OCI-LY7 (cell line): Measurements from ENCODE around the gene SNX20. TPM values are rescaled to one million over a fixed set of nuclear protein-coding genes. Genes with fewer than 3 reads are reported as not detected.

Source experiments
- Bru-seq: library from RNA; stranded (reverse); fragments of 400-500 nt; gene quantifications from one replicate; lab custom pipeline; 2021; lab: Mats Ljungman, UMichigan
- BruChase-seq, 2 experiments: library from RNA; stranded (reverse); fragments of 400-500 nt; gene quantifications; one replicate each; lab custom pipeline; 2021; lab: Mats Ljungman, UMichigan
- BruUV-seq: library from RNA; stranded (reverse); fragments of 400-500 nt; replicated peaks from 2 replicates; lab custom pipeline; 2021; lab: Mats Ljungman, UMichigan
- CTCF ChIA-PET: fragments of 300-600 bp; sonication (Branson Sonifier 250); formaldehyde crosslinking; loops from one replicate; lab custom pipeline; 2022; ENCODE audit warnings: antibody characterized with exemption; ENCODE audit not compliant: unreplicated experiment; lab: Charles Lee
- POLR2A ChIA-PET: fragments of 300-600 bp; sonication (Branson Sonifier 250); formaldehyde crosslinking; loops from one replicate; lab custom pipeline; 2022; ENCODE audit warnings: antibody characterized with exemption; lab: Charles Lee
- DNase-seq: peaks from one replicate; pipeline ENCODE4 v3.0.0-alpha.2; 2015; ENCODE audit warnings: low spot score
- H2AFZ ChIP-seq: fragments of 200-600 bp; sonication (generic), shearing (Covaris generic); 2 replicates; pipeline ENCODE4 v1.6.1; 2014; ENCODE audit warnings: mild to moderate bottlenecking, antibody characterized with exemption, low read length, moderate library complexity
- H3K27ac ChIP-seq: fragments of 200-600 bp; sonication (generic); 2 replicates; pipeline ENCODE4 v1.5.1; 2014; ENCODE audit warnings: mixed run types, low read depth, mild to moderate bottlenecking, moderate library complexity, low read length, inconsistent platforms; ENCODE audit not compliant: poor library complexity, severe bottlenecking
- H3K36me3 ChIP-seq: fragments of 200-600 bp; sonication (generic); 2 replicates; pipeline ENCODE4 v1.6.1; 2014; ENCODE audit warnings: mild to moderate bottlenecking, antibody characterized with exemption, low read length, moderate library complexity, mixed read lengths; ENCODE audit not compliant: insufficient read depth
- H3K4me1 ChIP-seq: fragments of 200-600 bp; sonication (generic); 2 replicates; pipeline ENCODE4 v1.5.1; 2014; ENCODE audit warnings: mild to moderate bottlenecking, low read length; ENCODE audit not compliant: insufficient read depth, poor library complexity, severe bottlenecking
- H3K4me2 ChIP-seq: fragments of 200-600 bp; sonication (generic); 2 replicates; pipeline ENCODE4 v1.6.1; 2014; ENCODE audit warnings: mild to moderate bottlenecking, low read length
- H3K4me3 ChIP-seq: fragments of 200-600 bp; sonication (generic); 2 replicates; pipeline ENCODE4 v1.5.1; 2014; ENCODE audit warnings: mild to moderate bottlenecking, low read depth, low read length; ENCODE audit not compliant: poor library complexity, severe bottlenecking
- H3K79me2 ChIP-seq: fragments of 200-600 bp; sonication (generic); 2 replicates; pipeline ENCODE4 v1.6.1; 2016; ENCODE audit warnings: low read depth, mild to moderate bottlenecking, low read length, moderate library complexity, mixed read lengths; ENCODE audit not compliant: insufficient read depth
- H3K9me2 ChIP-seq: fragments of 200-600 bp; sonication (generic); 2 replicates; pipeline ENCODE4 v1.6.1; 2016; ENCODE audit warnings: mild to moderate bottlenecking, low read length, mixed read lengths; ENCODE audit not compliant: insufficient read depth
- H3K9me3 ChIP-seq: fragments of 200-600 bp; sonication (generic); 2 replicates; pipeline ENCODE4 v1.6.1; 2014; ENCODE audit warnings: mild to moderate bottlenecking, mixed run types, low read length, mixed read lengths
- H4K20me1 ChIP-seq: fragments of 200-600 bp; sonication (generic); 2 replicates; pipeline ENCODE4 v1.6.1; 2014; ENCODE audit warnings: mild to moderate bottlenecking, antibody characterized with exemption, low read length, moderate library complexity, mixed read lengths; ENCODE audit not compliant: insufficient read depth
- EZH2phosphoT487 ChIP-seq: fragments of 200-600 bp; sonication (generic); IDR thresholded peaks from 2 replicates; pipeline ENCODE4 v1.6.1; 2018; ENCODE audit warnings: low read depth, borderline replicate concordance, mild to moderate bottlenecking, mixed run types, antibody characterized with exemption, low read length, moderate library complexity, mixed read lengths
- intact Hi-C: fragments of 100-400 bp; cut with micrococcal nuclease; formaldehyde crosslinking; loops from one replicate; pipeline ENCODE4 v1.10.0; 2022; ENCODE audit not compliant: unreplicated experiment
- long read RNA-seq: library from polyadenylated mRNA; stranded (forward); transcript quantifications from one replicate; pipeline ENCODE4 v2.0.0, GENCODE V29; 2022
- total RNA-seq, 2 experiments: library from RNA; depleted of rRNA in 1 of 2; stranded (reverse); fragments of >200 nt in 1 of 2; shearing (Covaris generic) in 1 of 2; gene quantifications; 2 replicates each; pipeline ENCODE4 v1.2.3, GENCODE V29; 2014 to 2022
- TF ChIP-seq, protein P1 (sequence below): fragments of 200-600 bp; sonication (generic); conservative IDR thresholded peaks from 2 replicates; pipeline ENCODE4 v1.5.1; 2014; ENCODE audit warnings: mild to moderate bottlenecking, antibody characterized with exemption, low read length, moderate library complexity, mixed read lengths

Gene SNX20, protein sequence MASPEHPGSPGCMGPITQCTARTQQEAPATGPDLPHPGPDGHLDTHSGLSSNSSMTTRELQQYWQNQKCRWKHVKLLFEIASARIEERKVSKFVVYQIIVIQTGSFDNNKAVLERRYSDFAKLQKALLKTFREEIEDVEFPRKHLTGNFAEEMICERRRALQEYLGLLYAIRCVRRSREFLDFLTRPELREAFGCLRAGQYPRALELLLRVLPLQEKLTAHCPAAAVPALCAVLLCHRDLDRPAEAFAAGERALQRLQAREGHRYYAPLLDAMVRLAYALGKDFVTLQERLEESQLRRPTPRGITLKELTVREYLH
- total RNA-seq (2014; rRNA removed; shearing (Covaris generic)) (2.3 and 5.8 TPM in 2 replicates), total RNA-seq (2022) (1.3 and 1.5 TPM in 2 replicates), Bru-seq, nascent RNA (percentile 30 among the genes with signal in this experiment), BruChase-seq, experiment 1, labeled RNA remaining after a 6-hour chase (percentile 22 among the genes with signal in this experiment), BruChase-seq, experiment 2, labeled RNA remaining after a 2-hour chase (percentile 31 among the genes with signal in this experiment)
- long read RNA-seq, transcript SNX20-202 (4 exons, 2,904 nt), result major isoform, 6 of 6 reads
- long read RNA-seq, partial matches to known transcripts, result 0 of 6 reads
- long read RNA-seq, other reads (novel, unspliced or antisense), result 0 of 6 reads

DNA sequence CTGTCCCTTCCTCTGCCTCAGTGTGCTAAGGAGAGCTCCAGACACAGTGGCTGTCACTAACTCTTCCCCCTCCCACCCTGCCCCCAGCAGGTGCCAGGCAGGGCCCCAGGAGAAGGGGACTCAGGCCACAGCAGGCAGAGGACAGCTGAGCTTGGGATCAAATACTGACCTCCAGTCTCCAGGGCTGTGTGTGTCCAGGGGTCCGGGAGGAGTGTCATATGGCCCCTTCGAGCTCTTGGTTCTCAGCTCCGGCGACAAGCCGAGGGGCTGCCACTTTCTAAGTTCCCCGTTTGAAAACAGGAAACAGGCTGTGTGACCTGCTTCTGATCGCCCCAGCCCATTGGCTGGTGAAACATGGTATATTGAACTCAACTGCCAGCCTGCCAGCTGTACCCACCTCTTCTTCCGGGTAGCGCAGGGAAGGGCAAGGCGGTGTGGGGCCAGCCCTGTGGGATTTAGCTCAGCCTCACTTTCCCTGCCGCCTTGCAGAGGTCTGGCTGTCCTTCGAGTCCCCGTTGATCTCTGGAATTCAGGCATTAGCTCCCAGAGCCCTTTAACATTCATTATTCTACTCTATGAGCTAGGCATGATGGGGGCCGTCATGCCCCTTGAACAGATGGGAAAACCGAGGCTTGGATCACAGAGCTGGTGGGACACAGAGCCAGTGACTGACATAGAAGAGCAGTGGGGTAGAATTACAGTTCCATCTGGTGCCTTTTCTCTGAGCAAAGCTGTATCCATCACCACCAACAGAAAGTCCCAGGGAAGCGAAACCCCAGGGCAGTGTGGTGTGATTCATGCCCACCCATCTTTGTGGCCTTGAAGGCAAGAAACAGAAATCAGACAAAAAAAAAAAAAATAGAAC is at the start of gene SNX20:
SNX20 (minus strand) TSS at position 292 of the 865 bp plus-strand sequence. CDS start 3,786 bp downstream, outside the sequence.
- H3K27ac ChIP-seq, result no peak within 1 kb of the TSS
- CTCF ChIA-PET, result interaction anchor here (0.6 to 1.0 kb wide), 2 partner anchors 15 to 1169 kb away, joined by 3 read pairs; no protein-coding TSS in a partner anchor

DNA sequence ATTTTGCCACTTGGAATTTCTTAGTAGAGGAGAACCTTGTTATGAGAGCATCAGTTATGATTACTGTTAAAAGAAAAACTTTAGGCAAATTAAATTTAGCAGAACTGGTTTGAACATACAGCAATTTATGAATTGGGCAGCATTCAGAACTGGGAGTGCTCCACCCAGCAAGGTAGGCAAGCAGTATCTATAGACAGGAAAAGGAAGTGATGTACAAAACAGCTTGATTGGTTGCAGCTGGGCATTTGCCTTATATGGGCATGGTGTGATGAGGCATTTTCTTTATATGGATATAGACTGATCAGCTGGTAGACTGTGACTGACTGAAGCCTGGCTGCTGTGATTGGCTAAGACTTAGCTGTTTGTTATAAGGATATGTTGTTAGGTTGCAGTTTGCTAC is 43.2 kb upstream of the SNX20 start:
- H3K9me2 ChIP-seq, result no peaks in the 10 kb centered on the region
- H4K20me1 ChIP-seq, result no peaks in the 10 kb centered on the region
- H3K4me3 ChIP-seq, result no peak overlapping the region
- DNase-seq, result no peak
- no peaks in the 10 kb centered on the region for H3K36me3 ChIP-seq
- no peak overlapping the region for H3K4me2 ChIP-seq
- no peaks in the 10 kb centered on the region for H3K79me2 ChIP-seq
- CTCF ChIA-PET, result no interaction called here
- H2AFZ ChIP-seq, result 0 out of 2 replicates have a peak overlapping the region, but pooled peaks have one; percentile 26
- intact Hi-C loops, result no loop called here
- peaks cover 13% of the 10 kb centered on the region for H3K9me3 ChIP-seq
- no peaks in the 10 kb centered on the region for H3K4me1 ChIP-seq
- no peak overlapping the region for H3K27ac ChIP-seq
- POLR2A ChIA-PET, result interaction anchor here (0.6 kb wide), 1 partner anchor 398 kb away, joined by 3 read pairs; no protein-coding TSS in a partner anchor
- TF ChIP-seq, protein P1, sequence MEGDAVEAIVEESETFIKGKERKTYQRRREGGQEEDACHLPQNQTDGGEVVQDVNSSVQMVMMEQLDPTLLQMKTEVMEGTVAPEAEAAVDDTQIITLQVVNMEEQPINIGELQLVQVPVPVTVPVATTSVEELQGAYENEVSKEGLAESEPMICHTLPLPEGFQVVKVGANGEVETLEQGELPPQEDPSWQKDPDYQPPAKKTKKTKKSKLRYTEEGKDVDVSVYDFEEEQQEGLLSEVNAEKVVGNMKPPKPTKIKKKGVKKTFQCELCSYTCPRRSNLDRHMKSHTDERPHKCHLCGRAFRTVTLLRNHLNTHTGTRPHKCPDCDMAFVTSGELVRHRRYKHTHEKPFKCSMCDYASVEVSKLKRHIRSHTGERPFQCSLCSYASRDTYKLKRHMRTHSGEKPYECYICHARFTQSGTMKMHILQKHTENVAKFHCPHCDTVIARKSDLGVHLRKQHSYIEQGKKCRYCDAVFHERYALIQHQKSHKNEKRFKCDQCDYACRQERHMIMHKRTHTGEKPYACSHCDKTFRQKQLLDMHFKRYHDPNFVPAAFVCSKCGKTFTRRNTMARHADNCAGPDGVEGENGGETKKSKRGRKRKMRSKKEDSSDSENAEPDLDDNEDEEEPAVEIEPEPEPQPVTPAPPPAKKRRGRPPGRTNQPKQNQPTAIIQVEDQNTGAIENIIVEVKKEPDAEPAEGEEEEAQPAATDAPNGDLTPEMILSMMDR, result no peak
- TF ChIP-seq EZH2phosphoT487, result no peak
- no TSS peak for BruUV-seq

More for the DNA sequence above, at the start of gene SNX20:
- Histone ChIP-seq H3K36me3 (no peaks in the 10 kb centered on the region), H4K20me1 (no peaks in the 10 kb centered on the region), H3K9me2 (no peaks in the 10 kb centered on the region), H2AFZ (peak within 1 kb of the TSS; percentile 100), H3K4me2 (peak within 1 kb of the TSS; percentile 69), H3K9me3 (no peaks in the 10 kb centered on the region), H3K4me1 (peaks cover 19% of the 10 kb centered on the region), H3K4me3 (peak within 1 kb of the TSS; percentile 53), H3K79me2 (no peaks in the 10 kb centered on the region)
- intact Hi-C loops, result no loop called here
- POLR2A ChIA-PET, result no interaction called here
- no peak for TF ChIP-seq EZH2phosphoT487
- TF ChIP-seq, protein P1, result no peak
- no TSS peak for BruUV-seq
- peak; percentile 66 for DNase-seq
